T-cell (primary cell): ENCODE measurements around the gene POLR2L. TPM values are rescaled to one million over a fixed set of nuclear protein-coding genes. Genes with fewer than 3 reads are reported as not detected.

Source experiments
- ATAC-seq, 4 experiments: fragments of 200-7000 bp in 3 of 4; fragments of 150-1000 bp in 1 of 4; cut with Tn5 transposase; replicated peaks in 1 of 4; 1 replicate in 3 of 4; 2 replicates in 1 of 4; pipeline ENCODE4 v1.10.0; 2021; ENCODE audit warnings: moderate library complexity in 3 of 4, mild to moderate bottlenecking in 2 of 4, moderate number of reproducible peaks in 1 of 4
- CTCF ChIA-PET, 2 donors: fragments of 300-600 bp; sonication (Branson Sonifier 250); formaldehyde crosslinking; loops; one replicate each; lab custom pipeline; 2022; ENCODE audit warnings: antibody characterized with exemption in 2 of 2; lab: Charles Lee
- POLR2A ChIA-PET, 2 donors: fragments of 300-600 bp; sonication (Branson Sonifier 250); formaldehyde crosslinking; loops; one replicate each; lab custom pipeline; 2022; ENCODE audit warnings: antibody characterized with exemption in 2 of 2; lab: Charles Lee
- DNase-seq, 35 experiments: peaks; one replicate each; pipeline versions ENCODE4 v3.0.0 to v3.0.0-alpha.2; 2013 to 2023
- H3K27ac ChIP-seq: one replicate; pipeline ENCODE4 v1.5.1; 2013; ENCODE audit warnings: low read length
- H3K27me3 ChIP-seq, 2 experiments: replicated peaks in 1 of 2; 1 replicate in 1 of 2; 2 replicates in 1 of 2; pipeline versions ENCODE4 v1.6.1 to v1.7.0; 2013; ENCODE audit warnings: low read length in 1 of 2, mixed read lengths in 1 of 2; ENCODE audit not compliant: control insufficient read depth in 2 of 2, insufficient read depth in 2 of 2; ENCODE audit errors: extremely low read depth in 1 of 2
- H3K36me3 ChIP-seq, 2 donors: 1 replicate in 1 of 2; 2 replicates in 1 of 2; pipeline versions ENCODE4 v1.6.1 to v1.7.0; 2013; ENCODE audit warnings: low read length in 1 of 2; ENCODE audit not compliant: control insufficient read depth in 2 of 2, insufficient read depth in 1 of 2; ENCODE audit errors: extremely low read depth in 1 of 2
- H3K4me1 ChIP-seq, 2 experiments: 1 replicate in 1 of 2; 2 replicates in 1 of 2; pipeline versions ENCODE4 v1.6.1 to v1.7.0; 2013; ENCODE audit warnings: low read length in 2 of 2, mixed read lengths in 1 of 2; ENCODE audit not compliant: insufficient read depth in 2 of 2, control insufficient read depth in 1 of 2; ENCODE audit errors: extremely low read depth in 1 of 2
- H3K4me3 ChIP-seq, 2 donors: 1 replicate in 1 of 2; 2 replicates in 1 of 2; pipeline versions ENCODE4 v1.5.1 to v1.7.0; 2013; ENCODE audit warnings: mild to moderate bottlenecking in 2 of 2, low read length in 1 of 2, moderate library complexity in 1 of 2; ENCODE audit not compliant: control insufficient read depth in 1 of 2; ENCODE audit errors: extremely low read depth in 1 of 2
- H3K9me3 ChIP-seq: 2 replicates; pipeline ENCODE4 v1.7.0; 2013
- H3K27ac Mint-ChIP-seq, 2 donors: one replicate each; pipeline ENCODE4 v1.8.0; 2020 to 2021; ENCODE audit warnings: mild to moderate bottlenecking in 2 of 2, mixed read lengths in 2 of 2
- H3K27me3 Mint-ChIP-seq, 2 donors: one replicate each; pipeline ENCODE4 v1.8.0; 2021 to 2022; ENCODE audit warnings: mixed read lengths in 2 of 2
- H3K36me3 Mint-ChIP-seq: one replicate; pipeline ENCODE4 v1.8.0; 2021; ENCODE audit warnings: mixed read lengths
- H3K4me1 Mint-ChIP-seq, 3 donors: one replicate each; pipeline ENCODE4 v1.8.0; 2020 to 2022; ENCODE audit warnings: mixed read lengths in 3 of 3, mild to moderate bottlenecking in 1 of 3
- H3K4me3 Mint-ChIP-seq, 3 donors: one replicate each; pipeline ENCODE4 v1.8.0; 2020 to 2022; ENCODE audit warnings: mild to moderate bottlenecking in 3 of 3, mixed read lengths in 3 of 3, moderate library complexity in 3 of 3
- H3K9me3 Mint-ChIP-seq, 3 donors: one replicate each; pipeline ENCODE4 v1.8.0; 2020 to 2022; ENCODE audit warnings: mixed read lengths in 3 of 3
- WGBS: methylation state at CpG from one replicate; pipeline ENCODE4 v1.1.5; 2013; ENCODE audit warnings: missing lambda C conversion rate; ENCODE audit not compliant: insufficient coverage; 5-methylcytosine and 5-hydroxymethylcytosine counted together
- total RNA-seq, 35 experiments: library from RNA in 6 of 35; stranded (reverse) in 6 of 35; fragments of 120-200 nt in 1 of 35; gene quantifications; one replicate each; pipeline versions ENCODE4 v1.2.1 to v1.2.4 and lab custom pipeline; 2013 to 2026

The POLR2L gene
- total RNA-seq, 5 donors from 2014 or later (not counting 1 experiment from before 2014, with no cell fraction given), result 34.2 to 73.9 (median 68.7) TPM

DNA sequence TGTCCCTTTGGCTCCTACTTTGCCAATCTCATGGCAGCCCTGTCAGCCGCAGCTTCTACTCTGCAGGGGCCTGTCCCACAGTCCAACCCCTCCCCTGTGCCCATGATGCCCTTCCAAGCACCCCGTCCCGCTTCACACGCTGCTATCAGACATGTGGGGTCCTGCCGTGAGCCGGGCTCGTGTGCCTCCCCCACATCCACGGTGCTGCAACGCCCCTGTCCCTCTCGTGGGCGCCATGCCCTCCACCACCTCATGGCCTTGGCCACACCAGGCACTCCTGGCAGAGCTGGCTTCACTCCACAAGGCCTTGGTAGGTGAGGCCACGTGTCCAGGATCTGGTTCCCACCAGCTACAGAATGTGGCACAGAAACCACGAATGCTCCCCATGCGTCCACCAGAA, 45.3 kb upstream of the POLR2L start:
- Mint-ChIP-seq H3K4me3 (no peak overlapping the region), H3K4me1 (no peaks in the 10 kb centered on the region), H3K9me3 (no peaks in the 10 kb centered on the region), H3K27me3 (no peaks in the 10 kb centered on the region), H3K27ac (no peak overlapping the region), H3K36me3 (peaks cover 13% of the 10 kb centered on the region)
- ChIA-PET CTCF (no interaction called here), POLR2A (no interaction called here)
- WGBS, result 93% methylated on average over 14 of the region's 14 CpGs
- ATAC-seq, result no peak
- H3K36me3 ChIP-seq, result peaks cover 9 to 16% of the 10 kb centered on the region in 2 donors
- H3K27me3 ChIP-seq, result no peaks in the 10 kb centered on the region
- H3K9me3 ChIP-seq, result no peaks in the 10 kb centered on the region
- H3K27ac ChIP-seq, result no peak overlapping the region
- H3K4me1 ChIP-seq, result no peaks in the 10 kb centered on the region
- no peak for DNase-seq
- no peak overlapping the region for H3K4me3 ChIP-seq

DNA sequence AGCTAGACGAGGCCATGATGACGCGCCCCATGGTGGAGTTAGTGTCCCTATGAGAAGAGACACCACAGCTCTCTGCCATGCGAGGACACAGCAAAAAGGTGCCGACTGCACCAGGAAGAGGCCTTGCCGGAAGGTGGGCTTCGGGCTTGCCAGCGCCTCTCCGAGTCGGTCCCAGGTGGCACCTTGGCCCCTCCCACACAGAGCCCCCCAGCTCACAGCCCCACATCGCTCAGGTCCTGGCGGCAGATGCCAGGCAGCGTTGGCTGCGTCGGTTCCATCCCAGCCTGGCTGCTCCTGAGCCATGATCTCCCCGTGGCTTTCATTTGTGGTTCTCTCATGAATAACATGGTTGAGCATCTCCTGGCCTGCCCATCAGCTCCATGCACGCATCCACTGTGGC, 44.2 kb upstream of the POLR2L start:
- no peaks in the 10 kb centered on the region for H3K4me1 Mint-ChIP-seq
- H3K36me3 ChIP-seq, result peaks cover 9 to 18% of the 10 kb centered on the region in 2 donors
- H3K9me3 ChIP-seq, result no peaks in the 10 kb centered on the region
- H3K27ac Mint-ChIP-seq, result no peak overlapping the region
- H3K27ac ChIP-seq, result no peak overlapping the region
- H3K9me3 Mint-ChIP-seq, result no peaks in the 10 kb centered on the region
- WGBS, result 97% methylated on average over 16 of the region's 17 CpGs
- H3K4me3 Mint-ChIP-seq, result no peak overlapping the region
- H3K4me1 ChIP-seq, result no peaks in the 10 kb centered on the region
- ATAC-seq, result no peak
- DNase-seq, result no peak
- no peak overlapping the region for H3K4me3 ChIP-seq
- no peaks in the 10 kb centered on the region for H3K27me3 ChIP-seq
- ChIA-PET POLR2A (interaction anchor here in 1 of 2 donors (0.7 kb wide), 1 partner anchor 36 kb away, joined by 4 read pairs; no protein-coding TSS in a partner anchor), CTCF (no interaction called here)
- H3K36me3 Mint-ChIP-seq, result peaks cover 17% of the 10 kb centered on the region
- no peaks in the 10 kb centered on the region for H3K27me3 Mint-ChIP-seq

DNA sequence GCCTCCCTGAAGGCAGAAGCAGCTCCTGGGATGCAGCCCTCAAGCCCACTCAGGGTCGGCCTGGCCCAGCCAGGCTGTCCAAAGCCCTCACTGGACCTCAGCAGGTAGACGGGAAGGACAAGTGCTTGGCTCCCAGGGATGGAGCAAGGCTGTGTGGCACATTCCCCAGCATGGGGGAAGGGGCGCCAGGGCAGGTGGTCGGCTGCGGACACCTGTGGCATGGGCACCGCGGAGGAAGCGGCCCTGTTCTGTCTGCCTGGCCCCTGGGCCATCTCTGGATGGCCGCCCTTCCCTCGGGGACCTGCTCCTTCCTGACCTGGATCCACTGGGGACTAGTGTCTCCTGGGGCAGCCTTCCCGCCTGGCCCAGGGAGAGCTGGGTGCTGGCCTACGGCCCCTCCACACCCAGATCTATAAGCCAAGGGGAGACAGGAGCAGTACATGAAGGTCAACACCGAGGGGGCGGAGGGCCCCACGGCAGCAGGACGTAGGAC, 42.3 kb upstream of the POLR2L start:
- H3K4me1 Mint-ChIP-seq, result no peaks in the 10 kb centered on the region
- no peak overlapping the region for H3K27ac ChIP-seq
- POLR2A ChIA-PET, result no interaction called here
- H3K4me3 Mint-ChIP-seq, result no peak overlapping the region
- 89% methylated on average over 14 of the region's 16 CpGs for WGBS
- no peak overlapping the region for H3K27ac Mint-ChIP-seq
- DNase-seq (no peak), ATAC-seq (no peak)
- H3K4me1 ChIP-seq, result no peaks in the 10 kb centered on the region
- H3K4me3 ChIP-seq, result no peak overlapping the region
- H3K27me3 Mint-ChIP-seq, result no peaks in the 10 kb centered on the region
- no peaks in the 10 kb centered on the region for H3K27me3 ChIP-seq
- no peaks in the 10 kb centered on the region for H3K9me3 Mint-ChIP-seq
- H3K36me3 ChIP-seq, result peaks cover 13 to 25% of the 10 kb centered on the region in 2 donors
- peaks cover 23% of the 10 kb centered on the region for H3K36me3 Mint-ChIP-seq
- CTCF ChIA-PET, result no interaction called here
- no peaks in the 10 kb centered on the region for H3K9me3 ChIP-seq

GRCh38 chr11:883527-883926, 41.2 kb upstream of the POLR2L start:
- 95% methylated on average over 10 of the region's 10 CpGs for WGBS
- H3K27ac Mint-ChIP-seq, result no peak overlapping the region
- H3K9me3 Mint-ChIP-seq, result no peaks in the 10 kb centered on the region
- Histone ChIP-seq H3K4me1 (no peaks in the 10 kb centered on the region), H3K27me3 (no peaks in the 10 kb centered on the region), H3K27ac (no peak overlapping the region), H3K4me3 (no peak overlapping the region), H3K9me3 (no peaks in the 10 kb centered on the region), H3K36me3 (peaks cover 13 to 26% of the 10 kb centered on the region in 2 donors)
- ChIA-PET POLR2A (no interaction called here), CTCF (no interaction called here)
- no peak for DNase-seq
- peaks cover 23% of the 10 kb centered on the region for H3K36me3 Mint-ChIP-seq
- ATAC-seq, result no peak
- H3K27me3 Mint-ChIP-seq, result no peaks in the 10 kb centered on the region
- no peaks in the 10 kb centered on the region for H3K4me1 Mint-ChIP-seq
- no peak overlapping the region for H3K4me3 Mint-ChIP-seq

GRCh38 chr11:882596-882995, 40.3 kb upstream of the POLR2L start:
- ChIA-PET POLR2A (no interaction called here), CTCF (no interaction called here)
- Histone ChIP-seq H3K36me3 (peaks cover 13 to 26% of the 10 kb centered on the region in 2 donors), H3K4me1 (no peaks in the 10 kb centered on the region), H3K27me3 (no peaks in the 10 kb centered on the region), H3K9me3 (no peaks in the 10 kb centered on the region), H3K27ac (no peak overlapping the region), H3K4me3 (no peak overlapping the region)
- Mint-ChIP-seq H3K4me1 (no peaks in the 10 kb centered on the region), H3K27me3 (no peaks in the 10 kb centered on the region), H3K4me3 (no peak overlapping the region), H3K27ac (no peak overlapping the region), H3K9me3 (no peaks in the 10 kb centered on the region), H3K36me3 (peaks cover 23% of the 10 kb centered on the region)
- 100% methylated on average over 1 of the region's 14 CpGs for WGBS
- ATAC-seq (no peak), DNase-seq (no peak)

- no peak for ATAC-seq
- H3K9me3 Mint-ChIP-seq, result no peaks in the 10 kb centered on the region
- Histone ChIP-seq H3K27me3 (no peaks in the 10 kb centered on the region), H3K27ac (no peak overlapping the region), H3K36me3 (peaks cover 13 to 22% of the 10 kb centered on the region in 2 donors), H3K4me1 (no peaks in the 10 kb centered on the region), H3K4me3 (no peak overlapping the region), H3K9me3 (no peaks in the 10 kb centered on the region)
- 91% methylated on average over 14 of the region's 14 CpGs for WGBS
- DNase-seq, result no peak
- CTCF ChIA-PET, result no interaction called here
- no peak overlapping the region for H3K4me3 Mint-ChIP-seq
- POLR2A ChIA-PET, result no interaction called here
- H3K36me3 Mint-ChIP-seq, result peaks cover 23% of the 10 kb centered on the region
- H3K4me1 Mint-ChIP-seq, result no peaks in the 10 kb centered on the region
- no peak overlapping the region for H3K27ac Mint-ChIP-seq
- H3K27me3 Mint-ChIP-seq, result no peaks in the 10 kb centered on the region
These were observed 38.1 kb upstream of the POLR2L start for GRCh38 chr11:880447-880846.
